Epithelial cell of proximal tubule (primary cell): ENCODE measurements around the gene VCL. TPM values are rescaled to one million over a fixed set of nuclear protein-coding genes. Genes with fewer than 3 reads are reported as not detected.
"Not testable (repeated sequence)": the region's sequence is repeated elsewhere in the genome, so short reads cannot be mapped to it uniquely, and the experiment has no call there.

Source experiments
- DNase-seq: peaks from one replicate; pipeline ENCODE4 v3.0.0-alpha.2; 2011; ENCODE audit warnings: low read depth
- H3K4me3 ChIP-seq: 2 replicates; pipeline ENCODE4 v1.5.1; 2011; ENCODE audit warnings: low read depth, mild to moderate bottlenecking, low read length
- CTCF ChIP-seq: conservative IDR thresholded peaks from 2 replicates; pipeline ENCODE4 v1.5.1; 2012; ENCODE audit warnings: low read depth, mild to moderate bottlenecking, low read length
- total RNA-seq: library from RNA; depleted of rRNA; stranded (reverse); fragments of >200 nt; gene quantifications from 2 replicates; pipeline ENCODE4 v1.2.3, GENCODE V29; 2015

Gene VCL
- total RNA-seq, 1 donor from 2014 or later = 228 TPM

GRCh38 chr10:73956476-73957359 lies 41.2 kb upstream of the VCL start:
- H3K4me3 ChIP-seq = no peak overlapping the region
- no peak for TF ChIP-seq CTCF
- no peak for DNase-seq

GRCh38 chr10:73959484-73960243 lies 38.3 kb upstream of the VCL start:
- no peak overlapping the region for H3K4me3 ChIP-seq
- DNase-seq = no peak
- no peak for TF ChIP-seq CTCF

GRCh38 chr10:73962386-73962785 lies 35.5 kb upstream of the VCL start:
- no peak for TF ChIP-seq CTCF
- no peak for DNase-seq
- no peak overlapping the region for H3K4me3 ChIP-seq

GRCh38 chr10:73963533-73963932 lies 34.4 kb upstream of the VCL start:
- not testable (repeated sequence) for H3K4me3 ChIP-seq, DNase-seq

- TF ChIP-seq CTCF = no peak
- no peak for DNase-seq
- H3K4me3 ChIP-seq = no peak overlapping the region
Measured at GRCh38 chr10:73964743-73965142, 33.2 kb upstream of the VCL start.

- not testable (repeated sequence) for DNase-seq
- peak overlapping the region; percentile 10 for H3K4me3 ChIP-seq
Measured at GRCh38 chr10:73965267-73965889, 32.5 kb upstream of the VCL start.

GRCh38 chr10:73965890-73966768 lies 31.8 kb upstream of the VCL start:
- no peak for TF ChIP-seq CTCF
- peak overlapping the region; percentile 10 for H3K4me3 ChIP-seq
- peak; percentile 98 for DNase-seq
